ENCODE results near the gene ZNF213. TPM values are rescaled to one million over a fixed set of nuclear protein-coding genes. Genes with fewer than 3 reads are reported as not detected.
"Not testable (repeated sequence)": the region's sequence is repeated elsewhere in the genome, so short reads cannot be mapped to it uniquely, and the experiment has no call there.

The ZNF213 gene
- polyA plus RNA-seq, 12 donors: 7.3 to 13.0 (median 9.5) TPM; not detected in 1

DNA sequence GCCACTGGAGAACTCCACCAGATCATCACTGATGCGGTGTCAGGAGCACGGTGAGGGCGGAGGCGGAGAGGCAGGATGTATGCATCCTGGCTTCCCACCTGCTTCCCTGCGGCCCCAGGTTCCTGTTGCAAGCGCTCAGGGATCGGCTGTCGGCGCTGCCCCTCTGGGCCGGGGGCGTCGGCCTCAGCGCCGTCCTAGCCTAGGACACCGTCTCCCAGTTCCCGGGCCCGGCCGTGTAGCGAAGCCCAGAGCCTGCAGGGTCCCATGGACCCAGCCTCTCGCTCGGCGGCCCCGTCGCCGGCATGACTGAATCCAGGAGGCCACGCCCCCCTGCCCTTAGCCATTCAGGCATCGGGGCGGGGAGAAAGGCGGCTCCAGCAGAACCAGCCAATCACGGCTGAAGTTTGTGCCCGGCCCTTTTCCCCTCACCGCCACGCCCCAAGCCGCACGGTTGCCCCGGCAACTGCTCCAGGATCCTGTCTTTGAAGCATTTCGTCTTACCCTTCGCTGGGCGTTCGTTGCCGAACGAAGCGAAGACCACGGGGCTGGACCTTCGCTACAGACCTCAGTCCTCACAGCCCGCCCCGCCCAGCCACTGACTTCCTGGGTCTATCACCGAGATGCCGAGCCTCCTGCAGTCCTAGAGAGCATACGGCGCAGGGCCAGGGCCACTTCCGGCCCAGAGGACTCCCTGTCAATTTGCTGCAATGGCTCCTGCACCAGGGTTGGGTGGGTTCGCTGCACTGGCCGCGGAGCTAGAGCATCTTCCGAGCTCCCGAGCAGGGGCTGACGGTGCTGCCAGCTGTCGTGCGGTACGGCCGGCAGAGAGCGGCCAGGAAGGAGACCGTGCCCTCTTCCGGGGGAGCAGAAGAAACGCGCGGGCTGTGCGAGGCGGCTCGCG, 10.6 kb upstream of the ZNF213 start:
- peak; percentile 97 for DNase-seq

DNA sequence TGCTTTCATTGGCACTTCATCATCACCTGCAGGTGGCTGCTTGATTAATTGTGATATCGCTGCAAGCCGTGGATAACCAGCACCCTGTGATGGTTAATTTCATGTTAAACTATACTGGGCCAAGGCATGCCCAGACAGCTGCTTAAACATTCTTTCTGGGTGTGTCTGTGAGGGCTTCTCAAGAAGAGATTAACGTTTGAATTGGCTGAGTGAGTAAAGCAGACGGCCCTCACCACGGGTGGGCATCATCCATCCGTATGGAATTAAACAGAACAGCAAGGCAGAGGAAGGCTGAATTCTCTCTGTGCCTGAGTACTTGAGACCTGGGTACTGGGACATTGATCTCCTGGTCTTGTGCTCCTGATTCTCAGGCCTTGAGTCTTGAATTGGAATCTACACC, 7.1 kb upstream of the ZNF213 start:
- DNase-seq: no peak

DNA sequence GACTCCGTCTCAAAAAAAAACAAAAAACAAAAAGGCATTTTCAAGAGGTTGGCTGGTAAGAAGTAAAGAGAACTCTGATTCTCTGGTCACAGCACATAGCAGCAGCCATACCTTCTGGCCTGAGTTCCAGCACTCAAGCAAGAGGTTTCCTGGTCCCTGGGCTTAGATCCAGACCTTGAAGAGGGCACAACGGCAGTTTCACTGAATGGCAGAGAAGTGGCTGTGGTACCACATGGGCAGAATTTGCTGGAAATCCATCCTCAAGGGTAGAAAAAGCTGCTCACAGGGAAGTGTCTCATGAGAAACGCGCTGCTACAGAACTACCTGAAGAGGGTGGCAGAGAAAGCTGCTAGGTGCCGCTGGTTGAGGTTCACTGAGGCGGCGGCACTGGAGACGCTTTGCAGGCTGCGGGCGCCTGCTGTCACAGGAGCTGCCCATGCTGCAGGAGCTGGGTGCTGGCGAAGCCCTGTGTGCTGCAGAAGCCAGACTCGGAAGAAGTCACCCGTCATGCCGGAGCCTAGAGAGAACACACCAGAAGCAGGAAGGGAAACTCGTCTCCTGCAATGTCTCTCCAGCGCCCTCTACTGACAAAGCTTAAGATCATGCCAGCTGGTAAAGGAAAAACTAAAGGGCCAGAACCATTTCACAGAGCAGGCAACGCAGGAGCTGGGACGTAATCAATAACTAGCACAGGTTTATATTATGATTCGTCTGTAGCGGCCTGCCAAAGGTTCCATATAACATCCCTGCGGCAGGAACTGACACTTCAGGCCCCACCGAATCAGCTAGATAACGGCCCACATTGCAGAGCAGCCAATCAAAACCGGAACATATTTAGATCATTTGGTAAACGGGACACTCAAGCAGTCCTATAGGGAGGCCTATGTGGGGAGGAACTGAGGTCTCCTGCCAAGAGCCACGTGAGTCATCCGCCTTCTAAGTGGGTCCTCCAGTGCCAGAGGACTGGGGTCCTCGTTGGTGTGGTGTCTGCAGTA, 5.4 kb upstream of the ZNF213 start:
- peak; percentile 89 for DNase-seq

DNA sequence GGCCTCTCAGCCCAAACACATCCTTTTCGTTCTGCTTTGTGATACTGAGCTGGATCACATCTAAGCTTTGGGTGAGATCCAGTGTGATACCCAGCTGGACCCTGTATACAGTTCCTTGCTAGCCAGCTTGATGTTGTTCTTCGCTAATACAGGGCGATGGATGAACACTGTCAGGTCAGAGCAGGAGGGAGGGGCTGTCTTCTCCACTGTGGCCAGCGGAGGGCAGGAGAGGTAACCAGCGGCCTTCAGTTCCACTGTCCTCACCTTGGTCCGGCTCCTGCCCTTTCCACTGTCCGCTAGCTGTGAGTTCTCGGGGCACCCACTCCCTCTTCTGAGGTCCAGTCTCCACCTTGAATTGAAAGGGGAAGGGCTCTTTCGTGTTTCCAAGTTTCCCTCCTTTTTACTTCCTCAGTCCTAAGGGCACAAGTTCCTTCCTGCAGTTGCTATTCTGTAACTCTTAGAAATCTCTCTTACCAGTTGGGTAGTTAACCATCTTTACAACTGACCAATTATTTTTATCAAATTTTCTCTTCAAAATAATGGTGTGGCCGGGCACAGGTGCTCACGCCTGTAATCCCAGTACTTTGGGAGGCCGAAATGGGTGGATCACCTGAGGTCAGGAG, 3.0 kb upstream of the ZNF213 start:
- DNase-seq: no peak

DNA sequence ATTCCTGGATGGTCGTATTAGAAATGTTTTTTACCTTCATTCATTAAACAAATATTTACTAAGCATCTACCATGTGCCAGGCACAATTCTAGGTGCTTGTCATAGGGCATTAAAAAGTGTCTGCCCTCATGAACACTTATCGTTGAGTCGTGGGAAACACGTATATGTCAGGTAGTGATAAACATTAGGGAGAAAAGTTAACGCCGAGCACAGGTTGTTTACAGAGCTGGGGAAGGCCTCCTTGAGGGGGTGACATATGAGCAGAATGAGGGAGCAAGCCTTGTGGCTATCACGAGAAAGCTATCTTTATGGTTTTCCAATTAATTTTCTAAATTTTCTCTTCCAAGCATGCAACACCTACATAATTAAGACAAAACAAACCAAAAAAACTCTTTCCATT, 985 bp upstream of the ZNF213 start:
- DNase-seq: no peak

DNA sequence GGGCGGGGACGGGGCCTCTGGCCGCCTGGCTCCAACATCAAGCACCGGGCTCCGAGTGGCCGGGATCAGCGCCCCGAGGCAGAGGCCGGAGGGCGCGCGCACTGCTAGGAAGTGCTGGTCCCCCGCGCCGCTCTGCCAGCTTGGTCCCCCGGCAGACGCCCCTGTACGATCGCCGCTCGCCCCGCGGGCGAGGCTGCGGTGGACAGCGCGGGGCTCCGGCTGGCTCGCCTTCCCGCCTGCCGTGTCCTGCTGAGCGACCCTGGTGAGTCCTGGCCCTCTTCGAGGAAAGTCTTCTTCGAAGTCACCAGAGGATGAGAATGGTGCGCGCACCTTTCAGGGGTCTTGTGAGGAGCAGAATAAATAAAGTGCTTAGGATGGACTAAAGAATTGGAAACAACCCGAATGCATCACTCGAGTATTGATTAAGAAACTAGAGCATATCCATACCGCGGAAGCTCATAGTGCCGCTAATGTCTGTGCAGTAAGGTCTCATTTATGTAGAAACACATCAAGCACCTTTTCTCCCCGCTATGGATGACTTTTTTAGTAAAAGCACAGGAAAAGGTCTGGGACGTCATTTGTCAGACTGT, 392 bp downstream of the ZNF213 start:
- no peak for DNase-seq

DNA sequence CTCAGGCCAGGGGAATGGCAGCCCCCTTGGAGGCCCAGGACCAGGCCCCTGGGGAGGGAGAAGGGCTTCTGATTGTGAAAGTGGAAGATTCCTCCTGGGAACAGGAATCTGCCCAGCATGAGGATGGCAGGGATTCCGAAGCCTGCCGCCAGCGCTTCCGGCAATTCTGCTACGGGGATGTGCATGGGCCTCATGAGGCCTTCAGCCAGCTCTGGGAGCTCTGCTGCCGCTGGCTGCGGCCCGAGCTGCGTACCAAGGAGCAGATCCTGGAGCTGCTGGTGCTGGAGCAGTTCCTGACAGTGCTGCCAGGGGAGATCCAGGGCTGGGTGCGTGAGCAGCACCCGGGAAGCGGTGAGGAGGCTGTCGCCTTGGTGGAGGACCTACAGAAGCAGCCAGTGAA, 2.4 kb downstream of the ZNF213 start:
- no peak for DNase-seq

DNA sequence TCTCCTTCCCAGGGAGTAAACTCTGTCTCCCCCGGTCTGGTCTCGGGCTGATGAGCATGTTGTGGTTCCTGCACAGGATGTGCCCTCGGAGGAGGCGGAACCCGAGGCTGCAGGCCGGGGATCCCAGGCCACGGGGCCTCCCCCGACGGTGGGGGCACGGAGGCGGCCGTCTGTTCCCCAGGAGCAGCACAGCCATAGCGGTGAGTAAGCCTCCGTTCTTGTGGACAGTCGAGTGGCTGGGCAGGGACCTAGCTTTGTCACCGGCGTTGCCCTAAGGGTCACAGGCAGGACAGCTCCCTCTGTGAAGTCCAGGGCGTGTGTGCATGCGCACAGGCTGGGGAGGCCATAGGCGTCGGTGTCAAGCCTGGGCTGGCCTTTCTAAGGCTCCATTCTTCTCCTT, 3.5 kb downstream of the ZNF213 start:
- no peak for DNase-seq

DNA sequence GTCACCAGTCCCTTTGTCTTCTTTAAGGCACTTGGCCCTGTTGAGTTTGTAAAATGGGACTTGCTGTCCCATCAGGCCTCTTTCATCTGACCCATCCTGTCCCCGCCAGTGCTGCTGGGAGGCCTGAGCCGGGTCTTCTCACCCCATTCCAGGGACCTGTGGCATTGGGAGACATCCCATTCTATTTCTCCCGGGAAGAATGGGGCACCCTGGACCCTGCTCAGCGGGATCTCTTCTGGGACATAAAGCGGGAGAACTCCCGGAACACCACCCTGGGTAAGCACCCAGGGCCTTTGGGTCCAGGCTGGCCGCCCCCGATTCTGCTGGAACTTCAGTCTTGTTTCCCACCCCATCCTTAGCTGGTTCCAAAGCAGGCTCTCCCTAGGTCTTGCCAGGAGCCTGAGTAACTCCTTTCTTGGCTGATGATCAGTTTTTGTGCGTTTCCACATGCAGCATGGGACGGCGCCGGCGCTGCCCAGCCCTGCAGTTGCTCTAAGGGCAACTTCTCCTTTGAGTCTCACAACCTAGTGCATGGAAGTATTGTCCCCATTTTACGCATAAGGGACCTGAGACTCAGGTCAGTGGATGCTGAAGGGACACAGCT, 4.1 kb downstream of the ZNF213 start:
- no peak for DNase-seq

DNA sequence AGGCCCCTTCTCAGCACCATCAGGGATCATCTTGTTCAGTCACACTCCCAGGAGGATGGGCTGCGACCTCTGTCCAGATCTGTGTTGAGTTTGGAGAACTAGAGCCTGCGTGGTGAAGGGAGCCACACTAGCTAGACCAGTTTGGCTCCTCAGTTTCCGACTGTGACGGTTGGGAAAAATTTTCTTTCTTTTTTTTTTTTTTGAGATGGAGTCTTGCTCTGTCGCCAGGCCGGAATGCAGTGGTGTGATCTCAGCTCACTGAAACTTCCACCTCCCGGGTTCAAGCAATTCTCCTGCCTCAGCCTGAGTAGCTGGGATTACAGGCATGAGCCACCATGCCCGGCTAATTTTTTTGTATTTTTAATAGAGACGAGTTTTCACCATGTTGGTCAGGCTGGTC, 4.7 kb downstream of the ZNF213 start:
- not testable (repeated sequence) for DNase-seq

DNA sequence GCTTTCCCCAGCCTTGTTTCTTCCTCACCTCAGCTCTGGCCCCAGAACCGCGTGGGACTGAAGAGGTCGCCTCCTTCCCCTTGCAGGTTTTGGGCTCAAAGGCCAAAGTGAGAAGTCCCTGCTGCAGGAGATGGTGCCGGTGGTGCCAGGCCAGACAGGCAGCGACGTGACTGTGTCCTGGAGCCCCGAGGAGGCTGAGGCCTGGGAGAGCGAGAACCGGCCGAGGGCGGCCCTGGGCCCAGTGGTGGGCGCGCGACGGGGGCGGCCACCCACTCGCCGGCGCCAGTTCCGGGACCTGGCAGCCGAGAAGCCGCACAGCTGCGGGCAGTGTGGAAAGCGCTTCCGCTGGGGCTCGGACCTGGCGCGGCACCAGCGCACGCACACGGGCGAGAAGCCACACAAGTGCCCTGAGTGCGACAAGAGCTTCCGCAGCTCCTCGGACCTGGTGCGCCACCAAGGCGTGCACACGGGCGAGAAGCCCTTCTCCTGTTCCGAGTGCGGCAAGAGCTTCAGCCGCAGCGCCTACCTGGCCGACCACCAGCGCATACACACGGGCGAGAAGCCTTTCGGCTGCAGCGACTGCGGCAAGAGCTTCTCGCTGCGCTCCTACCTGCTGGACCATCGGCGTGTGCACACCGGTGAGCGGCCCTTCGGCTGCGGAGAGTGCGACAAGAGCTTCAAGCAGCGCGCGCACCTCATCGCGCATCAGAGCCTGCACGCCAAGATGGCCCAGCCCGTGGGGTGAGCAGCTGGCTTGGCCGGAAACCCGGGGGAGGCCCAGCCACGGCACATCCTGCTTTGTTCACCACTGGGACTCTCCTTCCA, 6.0 kb downstream of the ZNF213 start:
- no peak for DNase-seq

DNA sequence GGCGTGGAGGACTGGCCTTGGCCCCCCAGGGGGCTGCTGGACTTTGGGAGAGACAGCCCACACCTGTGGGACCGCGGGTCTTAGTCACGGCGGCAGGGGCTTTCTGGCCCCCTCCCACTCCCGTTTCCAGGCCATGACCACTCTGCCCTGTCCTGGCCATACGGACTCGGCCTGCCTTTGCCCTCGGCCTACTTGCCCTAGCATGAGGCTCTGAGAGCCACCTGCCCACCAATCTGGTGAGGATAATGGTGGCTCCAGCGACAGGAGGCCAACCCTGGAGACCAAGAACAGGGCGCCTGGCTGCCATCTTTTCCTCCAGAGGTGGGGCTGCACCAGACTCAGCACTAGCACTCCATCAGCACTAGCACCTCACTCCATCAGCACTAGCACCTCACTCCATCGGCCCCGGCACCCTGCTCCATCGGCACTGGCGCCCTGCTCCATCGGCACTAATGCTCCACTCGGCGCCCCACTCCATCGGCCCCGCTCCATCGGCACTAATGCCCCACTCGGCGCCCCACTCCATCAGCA, 7.0 kb downstream of the ZNF213 start:
- DNase-seq: no peak

DNA sequence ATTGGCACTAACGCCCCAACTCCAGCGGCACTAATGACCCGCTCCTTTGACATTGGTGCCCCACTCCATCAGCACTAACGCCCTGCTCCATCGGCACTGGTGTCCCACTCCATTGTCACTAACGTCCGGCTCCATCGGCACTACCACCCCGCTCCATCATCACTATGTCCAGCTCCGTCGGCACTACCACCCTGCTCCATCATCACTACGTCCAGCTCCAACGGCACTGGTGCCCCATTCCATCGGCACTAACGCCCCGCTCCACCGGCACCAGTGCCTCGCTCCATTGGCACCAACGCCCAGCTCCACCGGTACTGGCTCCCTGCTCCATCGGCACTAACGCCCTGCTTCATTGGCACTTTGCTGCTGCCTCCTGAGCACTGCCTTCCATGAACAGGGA, 7.5 kb downstream of the ZNF213 start:
- DNase-seq: no peak

DNA sequence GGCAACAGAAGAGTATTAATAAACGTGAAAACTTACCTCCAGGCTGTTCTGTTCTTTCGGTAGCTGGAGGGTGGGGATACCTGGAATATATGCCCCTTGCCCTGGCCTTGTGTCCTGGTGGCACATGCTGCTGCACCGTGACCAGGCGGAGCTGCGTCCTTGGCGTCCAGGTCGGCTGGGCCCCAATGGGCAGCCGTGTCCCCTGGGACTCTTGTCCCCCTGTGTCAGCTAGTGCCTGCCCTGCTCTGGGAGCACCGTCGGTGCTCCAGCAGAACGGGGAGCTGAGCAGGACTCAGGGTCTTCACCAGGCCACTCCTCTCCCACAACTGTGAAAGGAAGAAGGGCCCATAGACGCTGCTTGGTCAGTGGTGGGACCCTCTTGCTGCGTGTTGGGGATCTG, 7.9 kb downstream of the ZNF213 start:
- no peak for DNase-seq

DNA sequence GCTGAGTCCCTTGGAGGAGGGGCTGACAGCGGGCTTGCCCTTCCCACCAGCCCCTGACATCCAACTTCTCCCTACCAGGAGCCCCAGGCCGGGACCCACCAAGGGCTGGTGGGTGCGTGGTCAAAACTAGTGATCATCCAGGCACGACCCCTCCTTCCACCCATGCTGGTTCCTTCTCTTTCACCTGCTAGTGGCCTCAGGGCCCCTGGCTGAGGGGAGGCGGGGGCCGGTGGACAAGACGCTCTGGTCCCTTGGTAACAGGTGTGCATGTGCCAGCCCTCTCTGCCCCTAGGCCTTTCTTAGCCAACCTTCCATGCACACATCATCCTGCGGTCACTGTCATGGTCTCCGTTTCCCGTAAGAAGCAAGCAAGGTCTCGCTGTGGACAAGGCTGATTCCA, 8.4 kb downstream of the ZNF213 start:
- DNase-seq: no peak

DNA sequence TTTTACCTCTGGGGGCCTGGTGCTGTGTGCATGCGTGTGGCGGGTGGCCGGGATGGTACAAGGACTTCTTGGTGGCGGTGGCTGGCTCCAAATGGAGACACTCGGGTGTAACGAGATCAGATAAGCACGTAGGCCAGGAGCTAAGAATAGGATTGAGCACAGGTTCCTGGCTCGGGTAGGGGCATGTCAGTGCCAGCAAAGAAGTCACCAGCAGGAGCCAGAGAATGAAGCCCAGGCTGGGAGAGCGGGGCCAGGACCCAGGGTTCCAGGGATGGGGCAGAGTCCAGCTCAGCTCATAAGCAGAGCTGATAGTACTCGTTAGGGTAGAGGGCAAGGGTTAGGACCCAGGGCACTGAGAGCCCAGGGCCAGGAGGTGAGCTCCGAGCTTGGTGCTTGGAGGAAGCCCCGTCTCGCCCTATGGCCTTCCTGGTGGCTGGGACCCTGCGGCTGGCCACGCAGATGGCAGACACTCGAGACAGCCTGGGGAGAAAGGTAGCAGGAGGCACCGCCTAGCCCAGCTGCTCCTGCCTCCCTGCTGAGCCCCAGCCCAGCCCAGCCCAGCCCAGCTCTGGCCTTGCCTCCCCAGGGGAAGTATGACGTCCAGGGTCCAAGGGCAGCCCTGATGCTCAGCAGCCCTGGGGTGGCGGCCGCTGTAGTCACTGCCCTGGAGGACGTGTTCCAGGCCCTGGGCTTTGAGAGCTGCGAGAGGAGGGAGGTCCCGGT, 8.9 kb downstream of the ZNF213 start:
- DNase-seq: no peak

DNA sequence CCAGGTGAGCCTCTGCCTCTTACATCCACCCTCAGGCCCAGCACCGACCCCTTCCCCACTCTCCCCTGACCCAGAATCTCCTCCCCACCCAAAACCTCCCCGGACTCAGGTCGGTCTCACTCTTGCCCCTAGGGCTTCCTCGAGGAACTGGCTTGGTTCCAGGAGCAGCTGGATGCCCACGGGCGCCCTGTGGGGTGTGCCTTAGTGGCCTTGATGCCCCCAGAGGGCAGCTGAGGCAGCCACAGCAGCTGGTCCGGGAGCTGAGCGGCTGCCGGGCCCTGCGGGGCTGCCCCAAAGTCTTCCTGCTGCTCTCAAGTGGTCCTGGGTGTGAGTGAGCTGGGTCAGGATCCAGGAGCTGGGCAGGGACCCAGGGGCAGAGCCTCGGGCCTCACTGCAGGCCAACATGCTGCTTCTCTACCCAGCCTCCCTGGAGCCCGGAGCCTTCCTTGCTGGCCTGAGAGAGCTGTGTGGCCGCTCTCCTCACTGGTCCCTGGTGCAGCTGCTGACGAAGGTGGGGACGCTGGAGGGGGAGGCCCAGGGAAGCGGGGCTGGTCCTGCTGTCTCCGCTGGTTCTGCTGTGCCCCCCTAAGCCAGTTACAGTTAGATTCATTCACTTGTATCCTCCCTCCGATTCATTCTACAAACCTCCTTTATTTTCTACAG, 9.6 kb downstream of the ZNF213 start:
- DNase-seq: no peak

DNA sequence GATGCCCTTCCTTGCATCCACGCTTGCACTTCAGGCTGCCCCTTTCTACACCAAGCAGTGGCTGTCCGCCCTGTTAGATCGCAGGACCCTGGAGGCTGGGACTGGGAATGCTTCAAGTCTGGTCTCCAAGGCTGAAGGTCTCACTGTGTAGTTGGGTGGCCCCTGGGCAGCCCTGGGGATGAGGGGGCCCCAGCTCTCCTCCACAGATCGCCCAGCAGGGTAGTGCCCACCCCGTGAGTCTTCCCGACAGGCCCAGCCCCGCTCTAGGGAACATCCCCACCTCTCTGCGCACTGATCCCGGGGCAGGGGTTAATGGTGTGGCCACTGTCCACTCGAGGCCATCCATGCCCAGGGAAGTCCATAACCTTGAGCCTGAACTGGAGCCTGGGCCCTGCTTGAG, 10.3 kb downstream of the ZNF213 start:
- DNase-seq: no peak

DNA sequence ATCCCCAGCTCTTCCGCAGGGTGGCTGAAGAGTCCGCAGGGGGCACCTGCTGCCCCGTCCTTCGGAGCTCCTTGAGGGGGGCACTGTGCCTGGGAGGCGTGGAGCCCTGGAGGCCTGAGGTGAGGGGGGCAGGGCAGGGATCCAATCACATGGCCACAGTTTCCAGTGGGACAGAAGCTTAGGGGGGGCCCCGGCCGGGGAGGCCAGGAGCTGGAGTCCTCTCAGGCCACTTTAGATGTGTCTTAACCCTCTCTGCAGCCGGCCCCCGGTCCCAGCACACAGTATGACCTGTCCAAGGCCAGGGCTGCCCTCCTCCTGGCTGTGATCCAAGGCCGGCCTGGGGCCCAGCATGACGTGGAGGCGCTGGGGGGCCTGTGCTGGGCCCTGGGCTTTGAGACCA, 10.8 kb downstream of the ZNF213 start:
- DNase-seq: no peak

All from muscle of arm (tissue), 12 donors.